Breast epithelium (tissue), 3 donors: ENCODE results near the gene ESYT1.

Experiments
- CTCF ChIP-seq, 3 donors: fragments of 450-650 bp; IDR thresholded peaks; one replicate each; pipeline ENCODE4 v1.5.1; 2016 to 2017; ENCODE audit warnings: antibody characterized with exemption in 3 of 3, mild to moderate bottlenecking in 3 of 3, moderate library complexity in 3 of 3
- POLR2A ChIP-seq: fragments of 450-650 bp; IDR thresholded peaks from one replicate; pipeline ENCODE4 v1.6.1; 2016; ENCODE audit warnings: antibody characterized with exemption, mild to moderate bottlenecking, moderate library complexity
- POLR2AphosphoS5 ChIP-seq, 3 donors: sonication (generic); formaldehyde crosslinking; IDR thresholded peaks; one replicate each; pipeline ENCODE4 v1.6.1; 2017; ENCODE audit warnings: antibody characterized with exemption in 3 of 3

- no peak for TF ChIP-seq POLR2A
- TF ChIP-seq CTCF (IDR thresholded peaks at IDR 0.05) = no peak
- TF ChIP-seq POLR2AphosphoS5 (IDR thresholded peaks at IDR 0.05) = no peak
Observed at GRCh38 chr12:56159482-56160192, 31.6 kb downstream of the ESYT1 start.
